ENCODE results near the gene TESMIN. TPM values are rescaled to one million over a fixed set of nuclear protein-coding genes. Genes with fewer than 3 reads are reported as not detected.

TESMIN gene
- total and polyA plus RNA-seq, 12 donors: 0.42 to 6.6 (median 2.6) TPM

DNA sequence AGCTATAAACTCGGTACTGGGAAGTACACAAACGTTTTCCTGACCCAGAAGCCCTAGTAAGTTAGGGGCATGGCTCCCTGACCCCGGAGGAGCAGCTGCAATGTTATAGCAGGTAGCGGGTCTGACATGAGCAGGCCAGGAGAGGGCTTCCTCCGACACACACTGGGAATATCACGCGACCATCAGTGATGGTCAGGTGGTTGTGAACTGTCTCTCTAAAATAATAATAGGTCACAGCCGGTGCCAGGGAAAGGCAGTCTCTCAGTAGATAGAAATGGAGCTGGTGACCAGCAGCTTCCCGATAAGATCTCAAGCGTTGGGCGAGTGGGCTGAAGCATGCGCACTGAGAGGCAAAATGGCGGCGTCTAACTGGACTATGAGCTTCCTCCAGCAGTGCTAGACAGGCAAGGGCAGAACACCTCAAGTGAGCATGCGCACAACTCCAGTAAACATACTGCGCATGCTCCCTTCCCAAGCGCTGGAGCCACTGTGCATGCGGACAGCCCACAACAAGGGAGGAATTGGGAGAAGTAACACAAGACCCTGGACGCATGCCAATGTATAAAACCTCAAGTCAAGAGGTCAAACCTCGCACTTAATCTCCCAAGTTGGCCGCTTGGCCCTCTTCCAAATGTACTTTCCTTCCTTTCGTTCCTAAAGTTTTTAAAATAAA lies 22.3 kb upstream of the TESMIN start:
- intact Hi-C loops (cut with DNase I): no loop called here
- no peak for TF ChIP-seq POLR2A (IDR thresholded peaks at IDR 0.05)
- no peak for TF ChIP-seq CTCF (IDR thresholded peaks at IDR 0.05)
- peaks cover 0 to 3% of the 10 kb centered on the region in 2 donors for H3K4me1 ChIP-seq (replicated peaks in 1 of 2)
- no peak overlapping the region for H3K4me3 ChIP-seq
- peaks cover 0 to 99% of the 10 kb centered on the region in 2 donors for H3K36me3 ChIP-seq (replicated peaks in 1 of 2)
- no peaks in the 10 kb centered on the region for H3K27me3 ChIP-seq
- DNase-seq: no peak
- no peak overlapping the region for H3K27ac ChIP-seq
- no peaks in the 10 kb centered on the region for H3K9me3 ChIP-seq (replicated peaks in 1 of 3)
- 82 to 88% (median 87%) methylated on average over 22 of the region's 22 CpGs for WGBS, 4 donors

DNA sequence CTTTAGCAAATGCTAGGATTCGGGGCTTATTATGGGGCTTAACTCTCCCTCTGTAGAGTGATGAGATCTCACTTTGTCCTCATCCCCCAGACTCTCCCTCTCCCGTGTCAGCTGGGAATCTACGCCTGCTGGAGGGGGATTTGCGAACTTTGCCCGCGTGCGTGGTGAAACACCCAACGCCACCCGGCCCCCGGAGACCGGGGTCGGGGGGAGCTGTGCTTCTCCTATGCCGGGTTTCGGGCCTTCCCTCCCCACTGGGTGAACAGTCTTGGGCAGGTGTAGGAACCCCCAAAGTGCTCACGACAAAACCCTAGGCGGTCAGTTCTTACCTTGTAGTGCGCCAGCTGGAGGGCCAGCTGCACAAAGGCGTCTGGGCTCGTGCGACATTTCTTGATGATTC lies 21.6 kb upstream of the TESMIN start:
- 96 to 99% (median 97%) methylated on average over 18 to 20 of the region's 20 CpGs for WGBS, 4 donors
- no peak overlapping the region for H3K27ac ChIP-seq
- H3K4me1 ChIP-seq (replicated peaks in 1 of 2): peaks cover 0 to 1% of the 10 kb centered on the region in 2 donors
- H3K4me3 ChIP-seq: no peak overlapping the region
- H3K27me3 ChIP-seq: no peaks in the 10 kb centered on the region
- DNase-seq: no peak
- intact Hi-C loops (cut with DNase I): no loop called here
- no peak for TF ChIP-seq CTCF (IDR thresholded peaks at IDR 0.05)
- TF ChIP-seq POLR2A (IDR thresholded peaks at IDR 0.05): no peak
- H3K9me3 ChIP-seq (replicated peaks in 1 of 3): no peaks in the 10 kb centered on the region
- H3K36me3 ChIP-seq (replicated peaks in 1 of 2): peaks cover 0 to 96% of the 10 kb centered on the region in 2 donors

DNA sequence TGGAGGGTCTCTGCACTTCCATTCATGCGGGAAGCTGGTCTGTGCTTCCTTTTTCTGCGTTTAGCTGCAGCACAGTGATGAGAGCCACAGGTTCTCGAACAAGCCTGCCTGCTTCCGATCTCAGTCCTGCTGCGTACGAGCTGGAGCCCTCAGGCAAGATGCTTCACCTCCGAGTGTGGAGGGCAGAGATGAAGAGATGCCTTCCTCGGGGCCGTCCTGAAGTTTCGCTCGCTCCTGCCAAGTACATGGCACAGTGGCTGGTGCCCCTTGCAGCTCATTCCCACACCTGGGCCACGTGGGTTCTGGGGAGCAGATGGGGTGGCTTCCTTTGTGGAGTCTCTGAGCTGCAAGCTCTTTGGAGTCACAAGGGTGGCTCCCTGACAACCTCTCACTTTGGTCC lies 19.5 kb upstream of the TESMIN start:
- WGBS, 4 donors: 88 to 94% (median 91%) methylated on average over 9 to 12 of the region's 12 CpGs

DNA sequence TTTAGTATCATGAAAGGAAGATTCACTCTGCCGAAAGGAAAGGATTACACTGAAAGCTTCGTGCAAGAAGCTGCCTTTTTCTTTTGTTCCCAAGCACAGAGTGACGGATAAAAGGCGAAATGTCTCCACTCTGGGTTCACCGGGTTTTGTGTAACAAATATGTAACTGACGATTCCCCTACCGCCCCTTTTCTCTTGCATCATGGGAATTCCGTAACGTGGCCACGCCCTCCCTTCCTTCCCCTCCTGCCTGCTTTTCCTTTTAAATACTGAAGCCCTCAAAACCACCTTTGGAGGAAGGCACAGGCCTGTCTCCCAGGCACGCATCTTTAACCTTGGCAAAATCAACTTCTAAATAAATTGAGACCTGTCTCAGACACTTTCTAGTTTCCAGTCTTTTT lies 16.4 kb upstream of the TESMIN start:
- TF ChIP-seq POLR2A (IDR thresholded peaks at IDR 0.05) (no peak), CTCF (IDR thresholded peaks at IDR 0.05) (no peak)
- H3K4me3 ChIP-seq: no peak overlapping the region
- H3K4me1 ChIP-seq (replicated peaks in 1 of 2): no peaks in the 10 kb centered on the region
- peaks cover 0 to 72% of the 10 kb centered on the region in 2 donors for H3K36me3 ChIP-seq (replicated peaks in 1 of 2)
- no peak for DNase-seq
- no peak overlapping the region for H3K27ac ChIP-seq
- H3K9me3 ChIP-seq (replicated peaks in 1 of 3): no peaks in the 10 kb centered on the region
- WGBS, 4 donors: 92 to 93% (median 93%) methylated on average over 11 of the region's 11 CpGs
- H3K27me3 ChIP-seq: no peaks in the 10 kb centered on the region
- intact Hi-C loops (cut with DNase I): no loop called here

More for the DNA sequence above, 19.5 kb upstream of the TESMIN start:
- Histone ChIP-seq H3K27me3 (no peaks in the 10 kb centered on the region), H3K4me1 (replicated peaks in 1 of 2) (no peaks in the 10 kb centered on the region), H3K27ac (no peak overlapping the region), H3K4me3 (no peak overlapping the region), H3K36me3 (replicated peaks in 1 of 2) (peaks cover 0 to 94% of the 10 kb centered on the region in 2 donors), H3K9me3 (replicated peaks in 1 of 3) (no peaks in the 10 kb centered on the region)
- TF ChIP-seq CTCF (IDR thresholded peaks at IDR 0.05) (no peak), POLR2A (IDR thresholded peaks at IDR 0.05) (no peak)
- intact Hi-C loops (cut with DNase I): no loop called here
- DNase-seq: no peak
